ENCODE data around the gene SLC49A3.
"Not testable (repeated sequence)": the region's sequence is repeated elsewhere in the genome, so short reads cannot be mapped to it uniquely, and the experiment has no call there.

The SLC49A3 gene

GRCh38 chr4:700587-701264 lies 11.8 kb upstream of the SLC49A3 start:
- DNase-seq: no peak

- no peak for DNase-seq
Measured at GRCh38 chr4:699816-700580, 11.0 kb upstream of the SLC49A3 start.

- not testable (repeated sequence) for DNase-seq
Measured at GRCh38 chr4:694341-694940, 5.5 kb upstream of the SLC49A3 start.

GRCh38 chr4:692771-693554 lies 4.0 kb upstream of the SLC49A3 start:
- DNase-seq: no peak

- no peak for DNase-seq
Measured at GRCh38 chr4:689723-690122, 772 bp upstream of the SLC49A3 start.

GRCh38 chr4:687971-688853 lies 739 bp downstream of the SLC49A3 start:
- DNase-seq: no peak

GRCh38 chr4:687048-687970 lies 1.6 kb downstream of the SLC49A3 start:
- DNase-seq: no peak

GRCh38 chr4:686413-687040 lies 2.4 kb downstream of the SLC49A3 start:
- no peak for DNase-seq

- DNase-seq: no peak
Measured at GRCh38 chr4:685679-686412, 3.1 kb downstream of the SLC49A3 start.

- DNase-seq: no peak
Measured at GRCh38 chr4:684623-685327, 4.2 kb downstream of the SLC49A3 start.

GRCh38 chr4:683982-684622 lies 4.8 kb downstream of the SLC49A3 start:
- peak; percentile 24 for DNase-seq

GRCh38 chr4:683247-683897 lies 5.6 kb downstream of the SLC49A3 start:
- DNase-seq: no peak

GRCh38 chr4:682490-683172 lies 6.3 kb downstream of the SLC49A3 start:
- DNase-seq: no peak

- no peak for DNase-seq
Measured at GRCh38 chr4:681736-682451, 7.1 kb downstream of the SLC49A3 start.

- DNase-seq: peak; percentile 56
Measured at GRCh38 chr4:680928-681645, 7.9 kb downstream of the SLC49A3 start.

- DNase-seq: no peak
Measured at GRCh38 chr4:680551-680927, 8.4 kb downstream of the SLC49A3 start.

All from NK-92 treated with Interleukin-12 subunit alpha and Interleukin-12 subunit beta, amount 100 ng/mL, for 24 hours (cell line).